H1 (cell line): ENCODE data around the gene PPIP5K1. TPM values are rescaled to one million over a fixed set of nuclear protein-coding genes. Genes with fewer than 3 reads are reported as not detected.

Source experiments
- ASH2L ChIP-seq: fragments of 200-600, 300-600 bp; sonication (generic); IDR thresholded peaks from one replicate; pipeline ENCODE4 v1.7.1; 2017; ENCODE audit warnings: low read length
- ATF2 ChIP-seq: IDR thresholded peaks from 2 replicates; pipeline ENCODE4 v1.6.1; 2012; ENCODE audit warnings: low read length, inconsistent platforms
- BACH1 ChIP-seq: IDR thresholded peaks from 2 replicates; pipeline ENCODE4 v1.6.1; 2012; ENCODE audit warnings: low read length, improper control_type of control experiment
- E2F6 ChIP-seq: IDR thresholded peaks from 2 replicates; pipeline ENCODE4 v1.6.1; 2012; ENCODE audit warnings: inconsistent platforms
- GABPA ChIP-seq: IDR thresholded peaks from 2 replicates; pipeline ENCODE4 v1.6.1; 2011; ENCODE audit warnings: mild to moderate bottlenecking, low read length, moderate library complexity, borderline replicate concordance; ENCODE audit not compliant: insufficient read depth
- GTF2F1 ChIP-seq: IDR thresholded peaks from 2 replicates; pipeline ENCODE4 v1.6.1; 2012; ENCODE audit warnings: low read depth, low read length, improper control_type of control experiment, borderline replicate concordance
- RAD21 ChIP-seq, 2 experiments: IDR thresholded peaks in 1 of 2; conservative IDR thresholded peaks in 1 of 2; 2 replicates each; pipeline ENCODE4 v1.6.1; 2011; ENCODE audit warnings: low read depth in 2 of 2, low read length in 2 of 2, improper control_type of control experiment in 1 of 2, inconsistent platforms in 1 of 2, mild to moderate bottlenecking in 1 of 2, moderate library complexity in 1 of 2
- SP1 ChIP-seq: IDR thresholded peaks from 2 replicates; pipeline ENCODE4 v1.6.1; 2011; ENCODE audit warnings: low read depth, low read length
- SP4 ChIP-seq: IDR thresholded peaks from 2 replicates; pipeline ENCODE4 v1.6.1; 2012; ENCODE audit warnings: low read length, inconsistent platforms
- SRF ChIP-seq: IDR thresholded peaks from 2 replicates; pipeline ENCODE4 v1.6.1; 2011; ENCODE audit warnings: mild to moderate bottlenecking, low read depth, low read length, moderate library complexity
- SUZ12 ChIP-seq: fragments of 200-600 bp; sonication (generic); IDR thresholded peaks from 2 replicates; pipeline ENCODE4 v1.6.1; 2012; ENCODE audit warnings: mild to moderate bottlenecking, inconsistent platforms, low read length, moderate library complexity, mixed read lengths
- polyA plus RNA-seq, 7 experiments: library from polyadenylated mRNA; depleted of rRNA in 3 of 7; stranded (reverse) in 5 of 7; unstranded in 2 of 7; fragments of >200 nt in 5 of 7; fragments of 200-250 nt in 2 of 7; gene quantifications; 1 replicate in 5 of 7; 2 replicates in 1 of 7; 4 replicates in 1 of 7; pipeline versions ENCODE4 v1.2.1 to v1.2.3, GENCODE V29; 2011 to 2013; ENCODE audit warnings: missing spikeins in 2 of 7, mixed read lengths in 2 of 7
- total RNA-seq: library from RNA; stranded (reverse); fragmentation: NEBNext Ultra II Directional; extraction: Animal tissue kit (Norgen Biotek cat#: 25700); gene quantifications from 2 replicates; pipeline ENCODE4 v1.2.1, GENCODE V29; 2021

The PPIP5K1 gene
- total and polyA plus RNA-seq, 2 of the 8 experiments (the other 6 are each of a cell fraction or from before 2014, with no cell fraction given), result 18.8 to 22.7 TPM

- TF ChIP-seq ATF2 (no peak), ASH2L (no peak), RAD21 (IDR thresholded peaks at IDR 0.05 in 1 of 2, conservative IDR thresholded peaks at IDR 0.05 in 1 of 2; ENCODE audit: low read depth in 2 of 2, low read length in 2 of 2) (no peak), GABPA (no peak), SRF (no peak), BACH1 (no peak), GTF2F1 (no peak), E2F6 (no peak), SP1 (no peak), SUZ12 (no peak), SP4 (no peak)
These were observed 73.8 kb downstream of the PPIP5K1 start (continued) for GRCh38 chr15:43516185-43516584.
